Psoas muscle (tissue), 8 donors: ENCODE results near the gene PHF21B. TPM values are rescaled to one million over a fixed set of nuclear protein-coding genes. Genes with fewer than 3 reads are reported as not detected.

Experiments
- ATAC-seq, 4 donors: fragments of 200-7000 bp; cut with Tn5 transposase; one replicate each; pipeline ENCODE4 v1.9.1; 2020; ENCODE audit warnings: moderate library complexity in 3 of 4, mild to moderate bottlenecking in 2 of 4
- DNase-seq, 2 donors: peaks; one replicate each; pipeline ENCODE4 v3.0.0-alpha.2; 2020
- H3K27ac ChIP-seq: fragments of 200-600 bp; one replicate; pipeline ENCODE4 v1.8.0; 2022
- H3K27me3 ChIP-seq, 3 donors: fragments of 200-600 bp in 1 of 3; one replicate each; pipeline versions ENCODE4 v1.6.1 to v1.8.0; 2013 to 2022; ENCODE audit warnings: low read length in 2 of 3, mild to moderate bottlenecking in 2 of 3, moderate library complexity in 1 of 3; ENCODE audit not compliant: insufficient read depth in 3 of 3
- H3K36me3 ChIP-seq, 2 donors: fragments of 200-600 bp in 1 of 2; one replicate each; pipeline versions ENCODE4 v1.6.1 to v1.8.0; 2013 to 2022; ENCODE audit warnings: low read depth in 1 of 2, mild to moderate bottlenecking in 1 of 2, moderate library complexity in 1 of 2; ENCODE audit not compliant: insufficient read depth in 1 of 2
- H3K4me1 ChIP-seq: fragments of 200-600 bp; one replicate; pipeline ENCODE4 v1.8.0; 2022
- H3K4me3 ChIP-seq: fragments of 200-600 bp; one replicate; pipeline ENCODE4 v1.8.0; 2022; ENCODE audit warnings: mild to moderate bottlenecking
- H3K9me3 ChIP-seq: fragments of 200-600 bp; one replicate; pipeline ENCODE4 v1.8.0; 2022
- WGBS, 3 donors: extraction: QIAGEN DNeasy Blood & Tissue Kit; methylation state at CpG; one replicate each; pipeline versions ENCODE4 v1.1.6 to v1.1.7; 2013; 5-methylcytosine and 5-hydroxymethylcytosine counted together
- intact Hi-C, 2 donors: fragments of 100-400 bp; cut with DNase I; formaldehyde crosslinking; loops; one replicate each; pipeline versions ENCODE4 v1.11.0 to v1.14.2; 2022
- polyA plus RNA-seq, 3 donors: library from polyadenylated mRNA; stranded (reverse); fragments of 200-250 nt; gene quantifications; one replicate each; pipeline ENCODE4 v1.2.3, GENCODE V29; 2013
- total RNA-seq, 4 donors: library from RNA; stranded (reverse); fragmentation: NEBNext Ultra II Directional in 2 of 4; extraction: Animal tissue kit (Norgen Biotek cat#: 25700) in 2 of 4; gene quantifications; one replicate each; pipeline versions ENCODE4 v1.2.1 to v1.2.4, GENCODE V29; 2021 to 2023
- TF ChIP-seq, protein P1 (sequence below): fragments of 200-600 bp; IDR thresholded peaks from one replicate; pipeline ENCODE4 v1.8.0; 2022; ENCODE audit warnings: antibody characterized with exemption
- donor health status: healthy with polysubstance abuse.
- donor health status: DM: no; HTN: no; CAD: no; lungs with moderate emphysema.
- donor health status: Bipolar disorder and iron deficiency.
- donor health status: healthy.
- donor health status: DM: yes; HTN: yes; CAD: no.
- donor health status: DM: no; HTN: no; CAD: no.
- donor health status: DM: no; HTN: no; CAD: no.
- donor health status: DM: yes; HTN: yes; CAD: no.

Gene PHF21B
- total and polyA plus RNA-seq, 7 donors: 0.03 to 0.58 (median 0.16) TPM; not detected in 1

DNA sequence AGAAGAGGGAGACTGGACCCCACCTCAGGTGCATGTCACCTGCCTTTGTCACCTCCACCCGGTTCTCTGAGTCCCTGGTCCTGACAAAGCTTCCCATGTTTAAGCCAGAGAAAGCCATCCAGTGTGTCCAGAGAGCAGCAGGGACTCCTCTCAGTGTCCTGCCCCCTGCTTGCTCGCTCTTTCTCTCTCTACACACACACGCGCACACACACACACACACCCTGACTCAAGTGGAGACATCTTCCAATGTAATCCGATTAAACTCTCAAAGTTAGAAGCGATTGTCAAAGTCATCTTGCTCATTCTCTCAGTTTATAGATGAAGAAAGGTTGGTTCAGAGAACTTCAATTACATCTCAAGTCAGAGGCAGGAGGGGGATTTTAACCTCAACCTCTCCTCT, 19.7 kb upstream of the PHF21B start:
- WGBS, 3 donors: 64 to 72% (median 70%) methylated on average over 6 of the region's 6 CpGs
- TF ChIP-seq, protein P1, sequence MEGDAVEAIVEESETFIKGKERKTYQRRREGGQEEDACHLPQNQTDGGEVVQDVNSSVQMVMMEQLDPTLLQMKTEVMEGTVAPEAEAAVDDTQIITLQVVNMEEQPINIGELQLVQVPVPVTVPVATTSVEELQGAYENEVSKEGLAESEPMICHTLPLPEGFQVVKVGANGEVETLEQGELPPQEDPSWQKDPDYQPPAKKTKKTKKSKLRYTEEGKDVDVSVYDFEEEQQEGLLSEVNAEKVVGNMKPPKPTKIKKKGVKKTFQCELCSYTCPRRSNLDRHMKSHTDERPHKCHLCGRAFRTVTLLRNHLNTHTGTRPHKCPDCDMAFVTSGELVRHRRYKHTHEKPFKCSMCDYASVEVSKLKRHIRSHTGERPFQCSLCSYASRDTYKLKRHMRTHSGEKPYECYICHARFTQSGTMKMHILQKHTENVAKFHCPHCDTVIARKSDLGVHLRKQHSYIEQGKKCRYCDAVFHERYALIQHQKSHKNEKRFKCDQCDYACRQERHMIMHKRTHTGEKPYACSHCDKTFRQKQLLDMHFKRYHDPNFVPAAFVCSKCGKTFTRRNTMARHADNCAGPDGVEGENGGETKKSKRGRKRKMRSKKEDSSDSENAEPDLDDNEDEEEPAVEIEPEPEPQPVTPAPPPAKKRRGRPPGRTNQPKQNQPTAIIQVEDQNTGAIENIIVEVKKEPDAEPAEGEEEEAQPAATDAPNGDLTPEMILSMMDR: no peak

DNA sequence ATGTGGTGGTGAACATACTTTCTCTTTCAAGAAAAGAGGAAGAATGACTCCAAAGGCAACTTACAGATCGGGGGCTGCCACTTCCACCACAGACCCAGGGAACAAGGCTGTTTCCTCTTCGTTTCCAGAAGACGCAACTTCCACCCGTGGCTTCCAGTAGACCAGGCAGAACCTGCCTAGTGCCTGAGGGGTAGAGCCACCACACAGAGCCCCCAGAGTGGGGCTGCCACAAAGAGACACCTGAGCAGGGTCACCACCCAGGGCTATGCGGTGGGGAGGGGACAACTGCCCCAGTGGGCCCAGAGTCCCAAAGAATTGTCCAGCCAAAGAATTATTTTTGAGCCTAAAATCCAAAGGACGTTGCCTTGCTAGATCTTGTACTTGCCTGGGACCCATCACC, 16.7 kb upstream of the PHF21B start:
- H3K36me3 ChIP-seq: no peaks in the 10 kb centered on the region
- H3K27ac ChIP-seq: no peak overlapping the region
- WGBS, 3 donors: 73 to 75% (median 74%) methylated on average over 6 of the region's 6 CpGs
- H3K4me1 ChIP-seq: no peaks in the 10 kb centered on the region
- peaks cover 0 to 33% (median 3%) of the 10 kb centered on the region in 3 donors for H3K27me3 ChIP-seq
- DNase-seq: no peak
- TF ChIP-seq, protein P1: no peak
- H3K9me3 ChIP-seq: no peaks in the 10 kb centered on the region
- no peak overlapping the region for H3K4me3 ChIP-seq
- ATAC-seq: no peak
- intact Hi-C loops: no loop called here

More for the DNA sequence above, 19.7 kb upstream of the PHF21B start:
- Histone ChIP-seq H3K27ac (no peak overlapping the region), H3K36me3 (no peaks in the 10 kb centered on the region), H3K27me3 (peaks cover 0 to 9% (median 1%) of the 10 kb centered on the region in 3 donors), H3K4me3 (no peak overlapping the region), H3K4me1 (no peaks in the 10 kb centered on the region), H3K9me3 (no peaks in the 10 kb centered on the region)
- DNase-seq (no peak), ATAC-seq (no peak)
- intact Hi-C loops: no loop called here

DNA sequence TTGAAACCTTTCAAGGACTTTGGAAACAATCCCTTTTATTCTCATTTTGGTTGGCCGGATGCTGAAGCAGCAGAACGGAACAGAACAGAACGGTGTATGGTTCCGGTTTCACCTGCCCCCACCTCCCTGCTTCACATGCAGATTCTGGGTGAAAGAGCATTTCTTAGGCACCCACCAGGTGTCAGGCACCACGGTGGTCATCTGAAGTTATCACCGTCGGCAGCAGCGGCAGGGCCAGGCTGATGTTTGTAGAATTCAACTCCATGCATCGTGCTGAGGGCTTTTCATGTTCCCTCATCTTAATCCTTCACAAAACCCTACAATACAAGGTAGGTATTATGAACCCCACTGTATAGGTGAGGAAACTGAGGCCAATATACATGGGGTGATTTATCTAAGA, 13.6 kb upstream of the PHF21B start:
- Histone ChIP-seq H3K36me3 (no peaks in the 10 kb centered on the region), H3K27ac (no peak overlapping the region), H3K9me3 (no peaks in the 10 kb centered on the region), H3K4me3 (no peak overlapping the region), H3K27me3 (peaks cover 0 to 45% (median 4%) of the 10 kb centered on the region in 3 donors), H3K4me1 (no peaks in the 10 kb centered on the region)
- DNase-seq: no peak
- no peak for ATAC-seq
- intact Hi-C loops: no loop called here
- TF ChIP-seq, protein P1: no peak
- 24 to 30% (median 29%) methylated on average over 9 of the region's 9 CpGs for WGBS, 3 donors

DNA sequence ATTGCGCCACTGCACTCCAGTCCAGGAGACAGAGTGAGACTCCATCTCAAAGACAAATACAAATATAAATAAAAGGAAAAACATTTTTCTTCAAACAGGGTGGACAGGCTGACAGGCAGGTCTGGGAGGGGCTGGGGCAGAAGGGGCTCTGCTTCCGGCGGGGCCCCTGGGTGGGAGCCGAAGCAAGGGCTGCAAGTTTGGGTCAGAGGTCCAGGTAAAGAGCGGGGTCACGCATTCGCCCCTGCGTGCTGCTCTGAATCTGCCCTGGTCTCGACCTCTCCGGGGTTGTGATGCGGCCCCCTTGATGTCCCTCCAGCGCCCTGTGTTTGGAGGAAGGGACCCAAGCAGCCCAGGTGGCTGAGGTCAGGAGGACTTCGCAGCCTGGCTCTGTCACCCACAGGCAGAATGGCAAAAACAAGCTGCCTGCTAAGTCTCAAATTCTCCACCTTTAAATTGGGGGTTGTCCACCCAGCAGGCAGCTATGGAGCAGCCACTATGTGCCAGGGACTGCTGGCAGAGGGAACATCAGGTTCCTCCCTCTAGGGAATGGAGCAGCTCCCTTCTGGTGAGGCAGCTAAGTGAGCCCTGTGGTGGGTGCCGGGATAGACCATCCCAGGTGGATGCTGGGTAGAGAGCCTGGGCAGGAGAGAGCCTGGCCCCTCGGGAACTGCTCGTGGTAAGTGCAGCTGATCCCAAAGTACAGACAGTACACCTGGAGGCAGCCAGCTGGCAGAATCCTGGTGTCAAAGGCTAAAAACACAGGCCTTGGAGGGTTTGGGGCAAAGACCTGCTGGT, 10.3 kb upstream of the PHF21B start:
- Histone ChIP-seq H3K4me3 (no peak overlapping the region), H3K27me3 (peaks cover 0 to 43% (median 3%) of the 10 kb centered on the region in 3 donors), H3K4me1 (no peaks in the 10 kb centered on the region), H3K27ac (no peak overlapping the region), H3K36me3 (no peaks in the 10 kb centered on the region), H3K9me3 (no peaks in the 10 kb centered on the region)
- TF ChIP-seq, protein P1: no peak
- DNase-seq (no peak), ATAC-seq (no peak)
- intact Hi-C loops: no loop called here
- WGBS, 3 donors: 57 to 64% (median 61%) methylated on average over 16 of the region's 16 CpGs
